Progenitor cell of endocrine pancreas (in vitro differentiated cells): ENCODE results near the gene RPUSD3. TPM values are rescaled to one million over a fixed set of nuclear protein-coding genes. Genes with fewer than 3 reads are reported as not detected.
"Not testable (repeated sequence)": the region's sequence is repeated elsewhere in the genome, so short reads cannot be mapped to it uniquely, and the experiment has no call there.

Experiments used
- DNase-seq: peaks from one replicate; pipeline ENCODE4 v3.0.0; 2021; ENCODE audit warnings: low spot score; ENCODE audit not compliant: unreplicated experiment
- H3K27ac Mint-ChIP-seq: 2 replicates; pipeline ENCODE4 v1.8.0; 2021; ENCODE audit warnings: mild to moderate bottlenecking, moderate library complexity, mixed read lengths
- H3K27me3 Mint-ChIP-seq: 2 replicates; pipeline ENCODE4 v1.8.0; 2021; ENCODE audit warnings: mixed read lengths
- H3K36me3 Mint-ChIP-seq: 2 replicates; pipeline ENCODE4 v1.8.0; 2022; ENCODE audit warnings: mixed read lengths; ENCODE audit not compliant: insufficient read depth
- H3K4me1 Mint-ChIP-seq: 2 replicates; pipeline ENCODE4 v1.8.0; 2021; ENCODE audit warnings: low read depth, mixed read lengths
- H3K4me3 Mint-ChIP-seq: 2 replicates; pipeline ENCODE4 v1.8.0; 2021; ENCODE audit warnings: low read depth, mild to moderate bottlenecking, moderate library complexity, mixed read lengths
- H3K9me3 Mint-ChIP-seq: 2 replicates; pipeline ENCODE4 v1.8.0; 2021; ENCODE audit warnings: low read depth, mixed read lengths
- CTCF ChIP-seq: fragments of 200-600 bp; sonication (generic); IDR thresholded peaks from one replicate; pipeline ENCODE4 v1.5.0; 2021; ENCODE audit warnings: antibody characterized with exemption, mild to moderate bottlenecking; ENCODE audit not compliant: unreplicated experiment
- total RNA-seq: library from RNA; stranded (reverse); gene quantifications from 2 replicates; pipeline ENCODE4 v1.2.1, GENCODE V29; 2021

The RPUSD3 gene
- total RNA-seq, 1 donor from 2014 or later, result 55.0 TPM

DNA sequence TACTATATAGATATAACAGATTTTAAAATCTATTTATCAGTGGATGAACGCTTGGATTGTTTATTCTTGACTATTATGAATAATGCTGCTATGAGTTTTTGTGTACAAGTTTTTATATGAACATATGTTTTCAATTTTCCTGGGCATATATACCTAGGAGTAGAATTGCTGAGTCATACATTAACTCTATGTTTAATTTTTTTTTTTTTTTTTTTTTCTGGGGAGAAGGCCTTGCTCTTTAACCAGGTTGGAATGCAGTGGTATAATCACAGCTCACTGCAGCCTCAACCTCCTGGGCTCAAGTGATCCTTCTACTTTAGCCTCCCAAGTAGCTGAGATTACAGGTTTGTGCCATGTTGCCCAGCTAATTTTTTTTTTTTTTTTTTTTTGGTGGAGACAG, 27.2 kb upstream of the RPUSD3 start:
- H3K4me3 Mint-ChIP-seq, result no peak overlapping the region
- no peak for TF ChIP-seq CTCF
- peaks cover 9% of the 10 kb centered on the region for H3K27me3 Mint-ChIP-seq
- H3K36me3 Mint-ChIP-seq, result no peaks in the 10 kb centered on the region
- no peak for DNase-seq
- no peaks in the 10 kb centered on the region for H3K9me3 Mint-ChIP-seq
- H3K4me1 Mint-ChIP-seq, result no peaks in the 10 kb centered on the region
- H3K27ac Mint-ChIP-seq, result no peak overlapping the region

- Mint-ChIP-seq H3K27ac (no peak overlapping the region), H3K36me3 (no peaks in the 10 kb centered on the region), H3K4me3 (no peak overlapping the region), H3K4me1 (no peaks in the 10 kb centered on the region), H3K9me3 (no peaks in the 10 kb centered on the region), H3K27me3 (peaks cover 5% of the 10 kb centered on the region)
- TF ChIP-seq CTCF, result no peak
- DNase-seq, result no peak
These were observed 26.1 kb upstream of the RPUSD3 start for GRCh38 chr3:9869955-9870354.

GRCh38 chr3:9867106-9867505, 23.3 kb upstream of the RPUSD3 start:
- no peak for TF ChIP-seq CTCF
- Mint-ChIP-seq H3K27ac (no peak overlapping the region), H3K36me3 (no peaks in the 10 kb centered on the region), H3K4me1 (no peaks in the 10 kb centered on the region), H3K9me3 (no peaks in the 10 kb centered on the region), H3K4me3 (no peak overlapping the region), H3K27me3 (peaks cover 8% of the 10 kb centered on the region)
- DNase-seq, result no peak

GRCh38 chr3:9866639-9867038, 22.8 kb upstream of the RPUSD3 start:
- H3K4me1 Mint-ChIP-seq, result no peaks in the 10 kb centered on the region

DNA sequence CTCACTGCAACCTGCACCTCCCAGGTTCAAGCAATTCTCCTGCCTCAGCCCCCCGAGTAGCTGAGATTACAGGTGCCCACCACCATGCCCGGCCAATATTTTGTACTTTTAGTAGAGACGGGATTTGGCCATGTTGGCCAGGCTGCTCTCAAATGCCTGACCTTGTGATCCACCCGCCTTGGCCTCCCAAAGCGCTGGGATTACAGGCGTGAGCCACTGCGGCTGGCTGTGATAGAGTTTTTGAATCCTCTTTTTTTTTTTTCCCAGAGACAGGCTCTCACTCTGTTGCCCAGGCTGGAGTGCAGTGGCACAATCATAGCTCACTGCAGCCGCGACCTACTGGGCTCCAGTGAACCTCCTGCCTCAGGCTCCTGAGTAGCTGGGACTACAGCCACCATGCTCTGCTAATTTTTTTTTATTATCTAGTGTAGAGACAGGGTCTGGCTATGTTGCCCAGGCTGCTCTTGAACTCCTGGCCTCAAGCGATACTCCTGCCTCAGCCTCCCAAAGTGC, 21.4 kb upstream of the RPUSD3 start:
- H3K27me3 Mint-ChIP-seq, result peaks cover 12% of the 10 kb centered on the region
- H3K27ac Mint-ChIP-seq, H3K36me3 Mint-ChIP-seq, H3K4me3 Mint-ChIP-seq, H3K9me3 Mint-ChIP-seq, DNase-seq, H3K4me1 Mint-ChIP-seq: not testable (repeated sequence)

More at GRCh38 chr3:9866639-9867038, 22.8 kb upstream of the RPUSD3 start:
- no peak overlapping the region for H3K27ac Mint-ChIP-seq
- TF ChIP-seq CTCF, result no peak
- no peaks in the 10 kb centered on the region for H3K36me3 Mint-ChIP-seq
- DNase-seq, result no peak
- no peak overlapping the region for H3K4me3 Mint-ChIP-seq
- peaks cover 12% of the 10 kb centered on the region for H3K27me3 Mint-ChIP-seq
- H3K9me3 Mint-ChIP-seq, result no peaks in the 10 kb centered on the region

DNA sequence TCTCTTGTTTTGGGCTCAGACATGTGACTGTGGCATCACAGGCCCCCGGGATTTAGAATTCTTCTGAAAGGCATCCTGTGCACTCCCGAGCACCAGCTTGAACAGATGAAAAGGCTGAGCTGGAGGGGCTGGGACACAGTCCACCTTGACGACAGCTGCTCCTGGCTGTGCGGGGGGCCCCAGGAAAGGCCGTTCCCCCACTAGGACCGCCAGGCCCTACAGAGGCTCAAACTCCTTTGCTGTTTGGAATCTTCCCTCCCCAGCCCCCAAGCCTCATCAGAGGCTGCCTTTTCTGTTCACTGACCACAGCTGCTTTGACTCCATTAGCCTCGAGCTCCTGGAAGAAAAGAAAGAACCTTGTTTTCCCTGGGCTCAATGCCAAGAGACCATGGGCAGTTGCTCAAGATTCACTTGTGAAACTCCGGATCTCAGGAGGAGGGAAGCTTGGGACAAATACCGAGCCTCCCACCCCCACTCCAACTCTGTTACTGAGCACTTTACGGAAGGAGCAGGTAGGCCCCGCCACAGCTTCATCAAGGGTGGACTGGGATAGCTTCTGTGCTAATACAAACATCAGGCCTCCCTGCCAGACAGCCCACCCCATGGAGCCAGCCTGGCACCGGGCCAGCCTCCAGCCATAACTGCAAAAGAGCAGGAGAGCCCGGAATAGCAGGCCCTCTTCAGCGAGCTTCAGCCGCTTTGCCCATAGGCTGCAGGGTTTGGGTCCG, 20.6 kb upstream of the RPUSD3 start:
- no peak for TF ChIP-seq CTCF
- Mint-ChIP-seq H3K27ac (no peak overlapping the region), H3K27me3 (peaks cover 12% of the 10 kb centered on the region), H3K36me3 (no peaks in the 10 kb centered on the region), H3K4me1 (no peaks in the 10 kb centered on the region), H3K4me3 (no peak overlapping the region), H3K9me3 (no peaks in the 10 kb centered on the region)
- DNase-seq, result no peak
